ENCODE measurements around the gene TUBG1.

DNA sequence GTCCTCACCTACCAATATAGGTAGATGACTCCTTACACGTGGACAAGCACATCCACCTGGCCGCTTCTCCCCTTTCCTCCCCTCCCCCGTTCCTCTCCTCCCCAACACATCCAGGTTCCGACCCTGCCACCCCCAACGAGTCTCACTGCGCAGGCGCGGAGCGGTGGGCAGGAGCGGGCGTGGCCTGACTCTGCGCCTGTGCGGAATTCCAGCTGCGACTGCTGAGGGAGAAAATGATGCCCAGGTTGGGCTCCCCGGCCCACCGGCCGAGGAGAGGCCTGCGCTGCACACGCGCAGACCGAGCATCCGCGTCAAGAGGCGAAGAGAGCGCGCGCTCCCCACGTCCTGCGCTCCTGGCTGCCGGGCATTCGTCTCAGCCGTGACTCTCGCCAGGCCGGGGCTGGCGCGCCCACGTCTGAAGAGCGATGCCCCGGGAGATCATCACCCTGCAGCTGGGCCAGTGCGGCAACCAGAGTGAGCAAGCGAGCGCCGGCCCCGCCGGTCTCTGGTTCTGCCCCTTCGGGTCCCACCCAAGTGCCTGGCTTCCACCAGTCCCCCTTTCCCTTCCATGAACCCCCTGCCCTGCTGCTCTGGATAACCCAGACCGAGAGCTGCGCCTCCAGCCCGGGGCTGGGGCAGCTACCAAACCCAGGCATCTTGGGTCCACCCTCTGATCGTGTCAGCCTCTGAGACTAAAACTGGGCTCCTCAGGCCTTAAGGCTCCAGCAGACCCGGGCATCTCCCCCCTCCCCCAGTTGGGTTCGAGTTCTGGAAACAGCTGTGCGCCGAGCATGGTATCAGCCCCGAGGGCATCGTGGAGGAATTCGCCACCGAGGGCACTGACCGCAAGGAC lies 49.8 kb downstream of the TUBG1 start, which contains the start of gene TUBG2:
- TF ChIP-seq EZH2 (IDR thresholded peaks at IDR 0.05), result no peak
- peak; percentile 82 for TF ChIP-seq POLR2AphosphoS5 (IDR thresholded peaks at IDR 0.05; ENCODE audit: borderline replicate concordance, low read depth, low read length)
- no peak for TF ChIP-seq FOXP2 (optimal IDR thresholded peaks at IDR 0.05; ENCODE audit: control extremely low read depth, extremely low read length, insufficient read depth)
